CD14-positive monocyte (primary cell): Measurements from ENCODE around the gene ROBO1. TPM values are rescaled to one million over a fixed set of nuclear protein-coding genes. Genes with fewer than 3 reads are reported as not detected.

Source experiments
- DNase-seq, 3 donors: peaks; one replicate each; pipeline ENCODE4 v3.0.0-alpha.2; 2011 to 2022
- H2AFZ ChIP-seq: 2 replicates; pipeline ENCODE4 v1.6.0; 2012; ENCODE audit warnings: mild to moderate bottlenecking, low read depth, low read length, inconsistent platforms; ENCODE audit not compliant: insufficient read depth, poor library complexity, severe bottlenecking
- H3K27ac ChIP-seq, 2 donors: 1 replicate in 1 of 2; 2 replicates in 1 of 2; pipeline ENCODE4 v1.5.1; 2012 to 2013; ENCODE audit warnings: low read length in 2 of 2, control low read depth in 1 of 2, inconsistent platforms in 1 of 2, low read depth in 1 of 2, mild to moderate bottlenecking in 1 of 2
- H3K27me3 ChIP-seq, 2 donors: one replicate each; pipeline versions ENCODE4 v1.6.0 to v1.6.1; 2011 to 2013; ENCODE audit warnings: low read length in 2 of 2; ENCODE audit not compliant: control insufficient read depth in 2 of 2, insufficient read depth in 2 of 2
- H3K36me3 ChIP-seq, 2 donors: replicated peaks in 1 of 2; 1 replicate in 1 of 2; 2 replicates in 1 of 2; pipeline versions ENCODE4 v1.5.1 to v1.6.1; 2012 to 2013; ENCODE audit warnings: low read length in 2 of 2, control low read depth in 1 of 2, inconsistent platforms in 1 of 2, mild to moderate bottlenecking in 1 of 2; ENCODE audit not compliant: insufficient read depth in 2 of 2, control insufficient read depth in 1 of 2
- H3K4me1 ChIP-seq, 2 donors: 1 replicate in 1 of 2; 2 replicates in 1 of 2; pipeline versions ENCODE4 v1.5.1 to v1.6.1; 2012 to 2013; ENCODE audit warnings: low read length in 2 of 2, control low read depth in 1 of 2, inconsistent platforms in 1 of 2, mild to moderate bottlenecking in 1 of 2, moderate library complexity in 1 of 2; ENCODE audit not compliant: insufficient read depth in 2 of 2, control insufficient read depth in 1 of 2
- H3K4me2 ChIP-seq: replicated peaks from 2 replicates; pipeline ENCODE3; 2012; ENCODE audit warnings: low read length, moderate library complexity, mild to moderate bottlenecking; ENCODE audit not compliant: poor library complexity, severe bottlenecking; ENCODE audit errors: extremely low read depth
- H3K4me3 ChIP-seq, 3 experiments: fragments of 200-600 bp in 1 of 3; sonication (generic) in 1 of 3; replicated peaks in 1 of 3; 1 replicate in 2 of 3; 2 replicates in 1 of 3; pipeline ENCODE4 v1.5.1; 2011 to 2013; ENCODE audit warnings: low read length in 3 of 3, mild to moderate bottlenecking in 3 of 3, control low read depth in 2 of 3, low read depth in 2 of 3, inconsistent platforms in 1 of 3, moderate library complexity in 1 of 3
- H3K79me2 ChIP-seq: 2 replicates; pipeline ENCODE4 v1.6.0; 2012; ENCODE audit warnings: mild to moderate bottlenecking, control low read depth, inconsistent platforms, low read length, moderate library complexity; ENCODE audit not compliant: insufficient read depth
- H3K9ac ChIP-seq: 2 replicates; pipeline ENCODE4 v1.6.0; 2017; ENCODE audit warnings: low read length, mild to moderate bottlenecking; ENCODE audit not compliant: insufficient read depth, poor library complexity, severe bottlenecking
- H3K9me3 ChIP-seq, 2 donors: replicated peaks in 1 of 2; 1 replicate in 1 of 2; 2 replicates in 1 of 2; pipeline versions ENCODE4 v1.5.1 to v1.6.1; 2012 to 2013; ENCODE audit warnings: low read length in 2 of 2, control low read depth in 1 of 2; ENCODE audit not compliant: control insufficient read depth in 1 of 2, insufficient read depth in 1 of 2
- H4K20me1 ChIP-seq: 2 replicates; pipeline ENCODE4 v1.6.0; 2012; ENCODE audit warnings: mild to moderate bottlenecking, low read length, control low read depth, moderate library complexity; ENCODE audit not compliant: insufficient read depth
- H3K27ac Mint-ChIP-seq, 7 donors: one replicate each; pipeline ENCODE4 v1.8.0; 2020; ENCODE audit warnings: mild to moderate bottlenecking in 7 of 7, mixed read lengths in 7 of 7, moderate library complexity in 6 of 7, inconsistent platforms in 2 of 7
- H3K27me3 Mint-ChIP-seq, 3 donors: one replicate each; pipeline ENCODE4 v1.8.0; 2021 to 2022; ENCODE audit warnings: low read depth in 3 of 3, mild to moderate bottlenecking in 3 of 3, mixed read lengths in 3 of 3, moderate library complexity in 3 of 3, inconsistent platforms in 1 of 3
- H3K36me3 Mint-ChIP-seq, 2 donors: one replicate each; pipeline ENCODE4 v1.8.0; 2020; ENCODE audit warnings: mixed read lengths in 2 of 2, inconsistent platforms in 1 of 2, mild to moderate bottlenecking in 1 of 2
- H3K4me1 Mint-ChIP-seq: one replicate; pipeline ENCODE4 v1.8.0; 2020; ENCODE audit warnings: mild to moderate bottlenecking, mixed read lengths
- H3K4me3 Mint-ChIP-seq, 2 donors: one replicate each; pipeline ENCODE4 v1.8.0; 2020; ENCODE audit warnings: mild to moderate bottlenecking in 2 of 2, mixed read lengths in 2 of 2, moderate library complexity in 1 of 2
- H3K9me3 Mint-ChIP-seq, 7 donors: one replicate each; pipeline ENCODE4 v1.8.0; 2020 to 2022; ENCODE audit warnings: mixed read lengths in 7 of 7, mild to moderate bottlenecking in 6 of 7, moderate library complexity in 6 of 7, inconsistent platforms in 2 of 7
- CTCF ChIP-seq: fragments of 200-600 bp; IDR thresholded peaks from one replicate; pipeline ENCODE4 v1.8.0; 2022; ENCODE audit warnings: antibody characterized with exemption, mild to moderate bottlenecking
- WGBS: methylation state at CpG from one replicate; pipeline ENCODE4 v1.1.5; 2013; ENCODE audit warnings: missing lambda C conversion rate; ENCODE audit not compliant: insufficient coverage; 5-methylcytosine and 5-hydroxymethylcytosine counted together
- intact Hi-C, 2 donors: fragments of 100-400 bp; cut with micrococcal nuclease; formaldehyde crosslinking; loops; one replicate each; pipeline versions ENCODE4 v1.15.0 to v1.15.1; 2023
- polyA plus RNA-seq, 3 donors: library from polyadenylated mRNA; depleted of rRNA in 1 of 3; unstranded in 2 of 3; stranded (reverse) in 1 of 3; fragments of 300-500 nt in 2 of 3; fragments of >200 nt in 1 of 3; fragmentation: Illumina TruSeq in 2 of 3; gene quantifications; 1 replicate in 2 of 3; 2 replicates in 1 of 3; pipeline ENCODE4 v1.2.3, GENCODE V29; 2012 to 2021

The ROBO1 gene
- polyA plus RNA-seq, 3 donors: 0.09 to 0.10 TPM; not detected in 1

DNA sequence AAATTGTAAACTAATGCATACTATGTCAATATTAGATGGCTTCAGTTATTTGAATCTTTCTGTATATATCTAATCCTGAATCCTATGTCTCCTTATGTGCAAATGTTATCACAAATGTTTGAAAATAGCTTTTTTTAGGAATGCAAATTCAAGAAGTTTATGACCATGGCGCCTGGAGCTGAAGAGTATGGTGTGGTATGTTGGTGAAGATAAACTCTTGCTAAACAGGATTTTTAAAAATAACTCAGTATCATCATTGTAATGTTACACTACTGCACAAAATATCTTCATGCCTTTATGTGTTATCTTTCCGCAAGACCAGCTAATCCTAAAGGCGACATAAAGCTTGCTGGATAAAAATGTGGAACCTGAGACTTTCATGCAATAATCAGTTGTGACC lies 382.6 kb downstream of the ROBO1 start:
- no peaks in the 10 kb centered on the region for H3K4me1 ChIP-seq
- Mint-ChIP-seq H3K36me3 (no peaks in the 10 kb centered on the region), H3K4me3 (no peak overlapping the region), H3K27me3 (no peaks in the 10 kb centered on the region), H3K4me1 (no peaks in the 10 kb centered on the region), H3K9me3 (peaks cover 0 to 1% (median under 1%) of the 10 kb centered on the region in 7 donors), H3K27ac (no peak overlapping the region)
- no peak overlapping the region for H3K27ac ChIP-seq
- H2AFZ ChIP-seq: no peak overlapping the region
- H3K9me3 ChIP-seq: no peaks in the 10 kb centered on the region
- 83% methylated on average over 2 of the region's 3 CpGs for WGBS
- no peak for TF ChIP-seq CTCF
- H3K4me3 ChIP-seq: no peak overlapping the region
- H4K20me1 ChIP-seq: no peaks in the 10 kb centered on the region
- DNase-seq: no peak
- H3K9ac ChIP-seq: no peak overlapping the region
- no peaks in the 10 kb centered on the region for H3K79me2 ChIP-seq
- no peak overlapping the region for H3K4me2 ChIP-seq
- no peaks in the 10 kb centered on the region for H3K36me3 ChIP-seq
- intact Hi-C loops: no loop called here
- H3K27me3 ChIP-seq: no peaks in the 10 kb centered on the region

- intact Hi-C loops: no loop called here
- 0% methylated on average over 2 of the region's 3 CpGs for WGBS
- H3K9me3 ChIP-seq: no peaks in the 10 kb centered on the region
- no peak overlapping the region for H3K4me3 ChIP-seq
- no peak overlapping the region for H3K27ac Mint-ChIP-seq
- H3K4me1 ChIP-seq: no peaks in the 10 kb centered on the region
- no peak overlapping the region for H3K9ac ChIP-seq
- no peaks in the 10 kb centered on the region for H3K36me3 Mint-ChIP-seq
- no peaks in the 10 kb centered on the region for H3K79me2 ChIP-seq
- H3K27me3 ChIP-seq: no peaks in the 10 kb centered on the region
- H3K4me1 Mint-ChIP-seq: no peaks in the 10 kb centered on the region
- H3K4me3 Mint-ChIP-seq: no peak overlapping the region
- DNase-seq: no peak
- H3K4me2 ChIP-seq: no peak overlapping the region
- peaks cover 0 to 4% (median 1%) of the 10 kb centered on the region in 7 donors for H3K9me3 Mint-ChIP-seq
- no peaks in the 10 kb centered on the region for H3K27me3 Mint-ChIP-seq
- H3K27ac ChIP-seq: no peak overlapping the region
- no peaks in the 10 kb centered on the region for H4K20me1 ChIP-seq
- no peak overlapping the region for H2AFZ ChIP-seq
- TF ChIP-seq CTCF: no peak
- H3K36me3 ChIP-seq: no peaks in the 10 kb centered on the region
These were observed 384.3 kb downstream of the ROBO1 start for GRCh38 chr3:79383402-79384012.
